WTC11 (cell line): ENCODE results near the gene CTNND2. TPM values are rescaled to one million over a fixed set of nuclear protein-coding genes. Genes with fewer than 3 reads are reported as not detected.

ENCODE experiments used
- ATAC-seq: fragments of 200-7000 bp; cut with Tn5 transposase; 2 replicates; pipeline ENCODE4 v1.10.0; 2021; ENCODE audit warnings: mild to moderate bottlenecking, moderate library complexity
- CTCF ChIA-PET: fragments of 300-600 bp; sonication (Branson Sonifier 250); formaldehyde crosslinking; loops from one replicate; lab custom pipeline; 2021; ENCODE audit warnings: antibody characterized with exemption; lab: Charles Lee
- POLR2A ChIA-PET: fragments of 350-600 bp; sonication (Branson Sonifier 250); formaldehyde crosslinking; loops from one replicate; lab custom pipeline; 2021; ENCODE audit warnings: antibody characterized with exemption; lab: Charles Lee
- DNase-seq: peaks from one replicate; pipeline ENCODE4 v3.0.0; 2021; ENCODE audit warnings: low spot score
- H3K27ac Mint-ChIP-seq: 2 replicates; pipeline ENCODE4 v1.8.0; 2021; ENCODE audit warnings: mixed read lengths
- H3K27me3 Mint-ChIP-seq: 2 replicates; pipeline ENCODE4 v1.8.0; 2021; ENCODE audit warnings: low read depth, mild to moderate bottlenecking, moderate library complexity, mixed read lengths
- H3K36me3 Mint-ChIP-seq: 2 replicates; pipeline ENCODE4 v1.8.0; 2021; ENCODE audit warnings: mixed read lengths
- H3K4me1 Mint-ChIP-seq: 2 replicates; pipeline ENCODE4 v1.8.0; 2022; ENCODE audit warnings: mixed read lengths
- H3K4me3 Mint-ChIP-seq: 2 replicates; pipeline ENCODE4 v1.8.0; 2021; ENCODE audit warnings: mild to moderate bottlenecking, moderate library complexity, mixed read lengths
- H3K9me3 Mint-ChIP-seq: 2 replicates; pipeline ENCODE4 v1.8.0; 2021; ENCODE audit warnings: mixed read lengths
- ATF1 ChIP-seq: sonication (generic); formaldehyde crosslinking; IDR thresholded peaks from 2 replicates; pipeline ENCODE4 v1.8.1; 2023; ENCODE audit warnings: mild to moderate bottlenecking, moderate library complexity, missing genetic modification reagents
- CBFB ChIP-seq: sonication (generic); formaldehyde crosslinking; IDR thresholded peaks from 2 replicates; pipeline ENCODE4 v1.8.1; 2022; ENCODE audit warnings: mild to moderate bottlenecking, low read depth, missing genetic modification reagents
- CREB1 ChIP-seq: sonication (generic); formaldehyde crosslinking; IDR thresholded peaks from 2 replicates; pipeline ENCODE4 v1.8.0; 2023; ENCODE audit warnings: mild to moderate bottlenecking, missing genetic modification reagents
- EMX1 ChIP-seq: fragments of 250-450 bp; sonication (Bioruptor Pico); IDR thresholded peaks from 2 replicates; pipeline ENCODE4 v1.8.0; 2021; ENCODE audit warnings: mild to moderate bottlenecking
- FOXJ3 ChIP-seq: sonication (generic); formaldehyde crosslinking; IDR thresholded peaks from 2 replicates; pipeline ENCODE4 v1.9.0; 2021; ENCODE audit warnings: missing genetic modification reagents, mild to moderate bottlenecking, borderline replicate concordance
- GRHL2 ChIP-seq: fragments of 250-450 bp; sonication (Bioruptor Pico); IDR thresholded peaks from 2 replicates; pipeline ENCODE4 v1.8.0; 2022; ENCODE audit warnings: mild to moderate bottlenecking, moderate library complexity; ENCODE audit not compliant: insufficient replicate concordance, severe bottlenecking
- IRF2 ChIP-seq: sonication (generic); formaldehyde crosslinking; IDR thresholded peaks from 2 replicates; pipeline ENCODE4 v1.8.0; 2022; ENCODE audit warnings: low read depth, missing genetic modification reagents, borderline replicate concordance
- MXD4 ChIP-seq: fragments of 250-450 bp; sonication (Bioruptor Pico); IDR thresholded peaks from 2 replicates; pipeline ENCODE4 v1.8.0; 2021; ENCODE audit warnings: mild to moderate bottlenecking, moderate library complexity, borderline replicate concordance
- MYBL2 ChIP-seq: sonication (generic); formaldehyde crosslinking; IDR thresholded peaks from 2 replicates; pipeline ENCODE4 v1.8.1; 2023; ENCODE audit warnings: mild to moderate bottlenecking, moderate library complexity, missing genetic modification reagents
- NR1H2 ChIP-seq: sonication (generic); formaldehyde crosslinking; IDR thresholded peaks from 2 replicates; pipeline ENCODE4 v1.9.0; 2021; ENCODE audit warnings: mild to moderate bottlenecking, moderate library complexity, missing genetic modification reagents
- OVOL2 ChIP-seq: fragments of 250-450 bp; sonication (Bioruptor Pico); IDR thresholded peaks from 2 replicates; pipeline ENCODE4 v1.9.0; 2021; ENCODE audit warnings: mild to moderate bottlenecking, borderline replicate concordance
- RORB ChIP-seq: fragments of 250-450 bp; sonication (Bioruptor Pico); IDR thresholded peaks from 2 replicates; pipeline ENCODE4 v1.9.0; 2021; ENCODE audit warnings: mild to moderate bottlenecking
- SMAD4 ChIP-seq: sonication (generic); formaldehyde crosslinking; IDR thresholded peaks from 2 replicates; pipeline ENCODE4 v1.8.0; 2022; ENCODE audit warnings: mild to moderate bottlenecking, missing genetic modification reagents
- SP1 ChIP-seq: sonication (generic); formaldehyde crosslinking; conservative IDR thresholded peaks from 2 replicates; pipeline ENCODE4 v1.8.1; 2022; ENCODE audit warnings: missing genetic modification reagents
- ZNF219 ChIP-seq: sonication (generic); formaldehyde crosslinking; IDR thresholded peaks from 2 replicates; pipeline ENCODE4 v1.8.0; 2023; ENCODE audit warnings: missing genetic modification reagents, mild to moderate bottlenecking, borderline replicate concordance
- ZNF317 ChIP-seq: sonication (generic); formaldehyde crosslinking; IDR thresholded peaks from 2 replicates; pipeline ENCODE4 v1.8.1; 2023; ENCODE audit warnings: low read depth, mild to moderate bottlenecking, moderate library complexity, missing genetic modification reagents, borderline replicate concordance
- ZNF396 ChIP-seq: fragments of 250-450 bp; sonication (Bioruptor Pico); IDR thresholded peaks from 2 replicates; pipeline ENCODE4 v1.8.0; 2021; ENCODE audit warnings: mild to moderate bottlenecking, moderate library complexity, borderline replicate concordance
- ZNF423 ChIP-seq: fragments of 250-450 bp; sonication (Bioruptor Pico); IDR thresholded peaks from 2 replicates; pipeline ENCODE4 v2.1.2; 2022; ENCODE audit warnings: mild to moderate bottlenecking, moderate library complexity
- ZNF671 ChIP-seq: fragments of 250-450 bp; sonication (Bioruptor Pico); IDR thresholded peaks from 2 replicates; pipeline ENCODE4 v1.8.0; 2021; ENCODE audit warnings: mild to moderate bottlenecking
- total RNA-seq: library from RNA; stranded (reverse); gene quantifications from 3 replicates; pipeline ENCODE4 v1.2.3, GENCODE V29; 2021
- TF ChIP-seq, protein P1 (sequence below): sonication (generic); formaldehyde crosslinking; IDR thresholded peaks from 2 replicates; pipeline ENCODE4 v1.8.1; 2023; ENCODE audit warnings: mild to moderate bottlenecking, missing genetic modification reagents, moderate library complexity
- TF ChIP-seq, protein P2 (sequence below): fragments of 200-600 bp; IDR thresholded peaks from 2 replicates; pipeline ENCODE4 v1.8.0; 2022; ENCODE audit warnings: antibody characterized with exemption
- TF ChIP-seq, protein P3 (sequence below): sonication (generic); formaldehyde crosslinking; IDR thresholded peaks from 2 replicates; pipeline ENCODE4 v1.8.1; 2022; ENCODE audit warnings: mild to moderate bottlenecking, moderate library complexity, missing genetic modification reagents
- TF ChIP-seq, protein P4 (sequence below): sonication (generic); formaldehyde crosslinking; IDR thresholded peaks from 2 replicates; pipeline ENCODE4 v1.8.1; 2022; ENCODE audit warnings: low read depth, missing genetic modification reagents, borderline replicate concordance
- TF ChIP-seq, protein P5 (sequence below): sonication (generic); formaldehyde crosslinking; IDR thresholded peaks from 2 replicates; pipeline ENCODE4 v1.8.1; 2023; ENCODE audit warnings: mild to moderate bottlenecking, missing genetic modification reagents
- TF ChIP-seq, protein P6 (sequence below): fragments of 250-450 bp; sonication (Bioruptor Pico); IDR thresholded peaks from 2 replicates; pipeline ENCODE4 v2.1.2; 2022; ENCODE audit warnings: mild to moderate bottlenecking, moderate library complexity
- TF ChIP-seq, protein P7 (sequence below): fragments of 250-450 bp; sonication (Bioruptor Pico); IDR thresholded peaks from 2 replicates; pipeline ENCODE4 v1.9.0; 2021; ENCODE audit warnings: mild to moderate bottlenecking
- TF ChIP-seq, protein P8 (sequence below): sonication (generic); formaldehyde crosslinking; IDR thresholded peaks from 2 replicates; pipeline ENCODE4 v1.8.0; 2023; ENCODE audit warnings: missing genetic modification reagents

The CTNND2 gene
- total RNA-seq, 1 experiment from 2014 or later = 11.9 TPM

DNA sequence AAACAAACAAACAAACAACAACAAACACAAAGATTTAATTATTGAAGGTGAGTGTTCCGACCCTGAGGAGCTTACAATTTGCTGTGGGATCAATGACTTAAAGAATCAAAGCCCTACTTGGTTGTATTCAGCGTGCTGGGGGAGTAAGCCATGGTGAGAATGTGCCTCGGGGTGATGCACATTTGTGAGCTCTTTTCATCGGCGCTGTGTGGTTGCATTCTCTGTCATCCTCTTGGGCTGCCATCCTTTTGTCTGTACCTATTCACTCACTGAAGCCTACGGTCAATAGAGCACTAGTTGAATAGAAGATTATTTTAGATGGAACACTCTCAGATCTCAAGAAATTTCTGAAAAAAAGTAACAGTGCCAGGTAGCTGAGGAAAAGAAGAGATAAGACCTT, 203.9 kb downstream of the CTNND2 start (continued):
- TF ChIP-seq, protein P1, sequence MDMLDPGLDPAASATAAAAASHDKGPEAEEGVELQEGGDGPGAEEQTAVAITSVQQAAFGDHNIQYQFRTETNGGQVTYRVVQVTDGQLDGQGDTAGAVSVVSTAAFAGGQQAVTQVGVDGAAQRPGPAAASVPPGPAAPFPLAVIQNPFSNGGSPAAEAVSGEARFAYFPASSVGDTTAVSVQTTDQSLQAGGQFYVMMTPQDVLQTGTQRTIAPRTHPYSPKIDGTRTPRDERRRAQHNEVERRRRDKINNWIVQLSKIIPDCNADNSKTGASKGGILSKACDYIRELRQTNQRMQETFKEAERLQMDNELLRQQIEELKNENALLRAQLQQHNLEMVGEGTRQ (CRISPR knock-in tag) = no peak
- TF ChIP-seq ATF1 (CRISPR knock-in tag) = no peak
- TF ChIP-seq EMX1 (CRISPR knock-in tag) = no peak
- no peak for TF ChIP-seq MYBL2 (CRISPR knock-in tag)
- TF ChIP-seq SMAD4 (CRISPR knock-in tag) = no peak
- TF ChIP-seq, all 79 proteins: peak for 0

DNA sequence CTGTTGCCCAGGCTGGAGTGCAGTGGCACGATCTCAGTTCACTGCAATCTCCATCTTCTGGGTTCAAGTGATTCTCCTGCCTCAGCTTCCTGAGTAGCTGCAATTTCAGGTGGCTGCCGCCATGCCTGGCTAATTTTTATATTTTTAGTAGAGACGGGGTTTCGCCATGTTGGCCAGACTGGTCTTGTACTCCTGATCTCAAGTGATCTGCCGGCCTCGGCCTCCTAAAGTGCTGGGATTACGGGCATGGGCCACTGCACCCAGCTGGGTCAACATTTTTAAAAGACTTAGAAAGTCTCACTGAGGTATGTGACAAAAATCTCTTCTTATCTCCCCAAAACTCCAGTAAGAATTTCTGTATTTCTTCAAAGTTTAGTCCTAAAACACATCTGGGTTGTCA, 211.6 kb downstream of the CTNND2 start:
- POLR2A ChIA-PET = no interaction called here

DNA sequence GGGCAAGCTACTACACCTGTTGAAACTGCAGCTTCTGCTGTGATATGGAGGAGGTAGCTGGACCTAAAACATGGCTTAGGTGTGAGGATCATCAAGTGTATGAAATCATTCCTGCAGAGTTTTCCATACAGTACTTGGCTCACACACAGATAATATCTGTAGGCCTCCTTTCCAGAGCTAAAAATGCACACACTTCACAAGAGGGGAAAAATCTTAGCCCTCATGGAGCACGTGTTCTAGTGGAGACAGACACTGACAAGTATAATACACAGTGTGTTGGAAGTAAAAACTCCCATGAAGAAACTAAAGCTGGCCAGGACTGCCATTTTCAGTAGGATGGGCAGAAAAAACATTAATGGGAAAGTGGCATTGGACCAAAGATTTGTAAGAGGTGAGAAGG, 216.7 kb downstream of the CTNND2 start:
- Mint-ChIP-seq H3K36me3 (no peaks in the 10 kb centered on the region), H3K4me1 (no peaks in the 10 kb centered on the region), H3K27ac (no peak overlapping the region), H3K9me3 (no peaks in the 10 kb centered on the region), H3K27me3 (no peaks in the 10 kb centered on the region), H3K4me3 (no peak overlapping the region)
- ATAC-seq = no peak
- ChIA-PET POLR2A (no interaction called here), CTCF (no interaction called here)
- DNase-seq = no peak
- TF ChIP-seq MXD4 (no peak), ZNF671 (CRISPR knock-in tag) (no peak), NR1H2 (CRISPR knock-in tag) (no peak), OVOL2 (no peak), SP1 (CRISPR knock-in tag) (no peak), RORB (no peak), FOXJ3 (CRISPR knock-in tag) (no peak), ZNF423 (CRISPR knock-in tag) (no peak), ZNF317 (CRISPR knock-in tag) (no peak), GRHL2 (CRISPR knock-in tag) (no peak), CREB1 (CRISPR knock-in tag) (no peak)
- TF ChIP-seq, protein P2, sequence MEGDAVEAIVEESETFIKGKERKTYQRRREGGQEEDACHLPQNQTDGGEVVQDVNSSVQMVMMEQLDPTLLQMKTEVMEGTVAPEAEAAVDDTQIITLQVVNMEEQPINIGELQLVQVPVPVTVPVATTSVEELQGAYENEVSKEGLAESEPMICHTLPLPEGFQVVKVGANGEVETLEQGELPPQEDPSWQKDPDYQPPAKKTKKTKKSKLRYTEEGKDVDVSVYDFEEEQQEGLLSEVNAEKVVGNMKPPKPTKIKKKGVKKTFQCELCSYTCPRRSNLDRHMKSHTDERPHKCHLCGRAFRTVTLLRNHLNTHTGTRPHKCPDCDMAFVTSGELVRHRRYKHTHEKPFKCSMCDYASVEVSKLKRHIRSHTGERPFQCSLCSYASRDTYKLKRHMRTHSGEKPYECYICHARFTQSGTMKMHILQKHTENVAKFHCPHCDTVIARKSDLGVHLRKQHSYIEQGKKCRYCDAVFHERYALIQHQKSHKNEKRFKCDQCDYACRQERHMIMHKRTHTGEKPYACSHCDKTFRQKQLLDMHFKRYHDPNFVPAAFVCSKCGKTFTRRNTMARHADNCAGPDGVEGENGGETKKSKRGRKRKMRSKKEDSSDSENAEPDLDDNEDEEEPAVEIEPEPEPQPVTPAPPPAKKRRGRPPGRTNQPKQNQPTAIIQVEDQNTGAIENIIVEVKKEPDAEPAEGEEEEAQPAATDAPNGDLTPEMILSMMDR = no peak
- TF ChIP-seq, protein P3, sequence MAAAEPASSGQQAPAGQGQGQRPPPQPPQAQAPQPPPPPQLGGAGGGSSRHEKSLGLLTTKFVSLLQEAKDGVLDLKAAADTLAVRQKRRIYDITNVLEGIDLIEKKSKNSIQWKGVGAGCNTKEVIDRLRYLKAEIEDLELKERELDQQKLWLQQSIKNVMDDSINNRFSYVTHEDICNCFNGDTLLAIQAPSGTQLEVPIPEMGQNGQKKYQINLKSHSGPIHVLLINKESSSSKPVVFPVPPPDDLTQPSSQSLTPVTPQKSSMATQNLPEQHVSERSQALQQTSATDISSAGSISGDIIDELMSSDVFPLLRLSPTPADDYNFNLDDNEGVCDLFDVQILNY (CRISPR knock-in tag) = no peak
- TF ChIP-seq, protein P4, sequence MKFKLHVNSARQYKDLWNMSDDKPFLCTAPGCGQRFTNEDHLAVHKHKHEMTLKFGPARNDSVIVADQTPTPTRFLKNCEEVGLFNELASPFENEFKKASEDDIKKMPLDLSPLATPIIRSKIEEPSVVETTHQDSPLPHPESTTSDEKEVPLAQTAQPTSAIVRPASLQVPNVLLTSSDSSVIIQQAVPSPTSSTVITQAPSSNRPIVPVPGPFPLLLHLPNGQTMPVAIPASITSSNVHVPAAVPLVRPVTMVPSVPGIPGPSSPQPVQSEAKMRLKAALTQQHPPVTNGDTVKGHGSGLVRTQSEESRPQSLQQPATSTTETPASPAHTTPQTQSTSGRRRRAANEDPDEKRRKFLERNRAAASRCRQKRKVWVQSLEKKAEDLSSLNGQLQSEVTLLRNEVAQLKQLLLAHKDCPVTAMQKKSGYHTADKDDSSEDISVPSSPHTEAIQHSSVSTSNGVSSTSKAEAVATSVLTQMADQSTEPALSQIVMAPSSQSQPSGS (CRISPR knock-in tag) = no peak
- TF ChIP-seq, protein P5, sequence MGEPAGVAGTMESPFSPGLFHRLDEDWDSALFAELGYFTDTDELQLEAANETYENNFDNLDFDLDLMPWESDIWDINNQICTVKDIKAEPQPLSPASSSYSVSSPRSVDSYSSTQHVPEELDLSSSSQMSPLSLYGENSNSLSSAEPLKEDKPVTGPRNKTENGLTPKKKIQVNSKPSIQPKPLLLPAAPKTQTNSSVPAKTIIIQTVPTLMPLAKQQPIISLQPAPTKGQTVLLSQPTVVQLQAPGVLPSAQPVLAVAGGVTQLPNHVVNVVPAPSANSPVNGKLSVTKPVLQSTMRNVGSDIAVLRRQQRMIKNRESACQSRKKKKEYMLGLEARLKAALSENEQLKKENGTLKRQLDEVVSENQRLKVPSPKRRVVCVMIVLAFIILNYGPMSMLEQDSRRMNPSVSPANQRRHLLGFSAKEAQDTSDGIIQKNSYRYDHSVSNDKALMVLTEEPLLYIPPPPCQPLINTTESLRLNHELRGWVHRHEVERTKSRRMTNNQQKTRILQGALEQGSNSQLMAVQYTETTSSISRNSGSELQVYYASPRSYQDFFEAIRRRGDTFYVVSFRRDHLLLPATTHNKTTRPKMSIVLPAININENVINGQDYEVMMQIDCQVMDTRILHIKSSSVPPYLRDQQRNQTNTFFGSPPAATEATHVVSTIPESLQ (CRISPR knock-in tag) = no peak

More for the DNA sequence above, 211.6 kb downstream of the CTNND2 start:
- Mint-ChIP-seq H3K27me3 (no peaks in the 10 kb centered on the region), H3K4me3 (no peak overlapping the region), H3K27ac (no peak overlapping the region), H3K9me3 (no peaks in the 10 kb centered on the region), H3K4me1 (peaks cover 3% of the 10 kb centered on the region; the same call in 1 of the 2 replicates), H3K36me3 (no peaks in the 10 kb centered on the region)
- ATAC-seq (no peak), DNase-seq (no peak)
- CTCF ChIA-PET = no interaction called here
- TF ChIP-seq ZNF219 (CRISPR knock-in tag) (no peak), IRF2 (CRISPR knock-in tag) (no peak), CBFB (CRISPR knock-in tag) (no peak), ZNF396 (CRISPR knock-in tag) (no peak)
- TF ChIP-seq, protein P6, sequence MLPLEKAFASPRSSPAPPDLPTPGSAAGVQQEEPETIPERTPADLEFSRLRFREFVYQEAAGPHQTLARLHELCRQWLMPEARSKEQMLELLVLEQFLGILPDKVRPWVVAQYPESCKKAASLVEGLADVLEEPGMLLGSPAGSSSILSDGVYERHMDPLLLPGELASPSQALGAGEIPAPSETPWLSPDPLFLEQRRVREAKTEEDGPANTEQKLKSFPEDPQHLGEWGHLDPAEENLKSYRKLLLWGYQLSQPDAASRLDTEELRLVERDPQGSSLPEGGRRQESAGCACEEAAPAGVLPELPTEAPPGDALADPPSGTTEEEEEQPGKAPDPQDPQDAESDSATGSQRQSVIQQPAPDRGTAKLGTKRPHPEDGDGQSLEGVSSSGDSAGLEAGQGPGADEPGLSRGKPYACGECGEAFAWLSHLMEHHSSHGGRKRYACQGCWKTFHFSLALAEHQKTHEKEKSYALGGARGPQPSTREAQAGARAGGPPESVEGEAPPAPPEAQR = no peak
- TF ChIP-seq, protein P7, sequence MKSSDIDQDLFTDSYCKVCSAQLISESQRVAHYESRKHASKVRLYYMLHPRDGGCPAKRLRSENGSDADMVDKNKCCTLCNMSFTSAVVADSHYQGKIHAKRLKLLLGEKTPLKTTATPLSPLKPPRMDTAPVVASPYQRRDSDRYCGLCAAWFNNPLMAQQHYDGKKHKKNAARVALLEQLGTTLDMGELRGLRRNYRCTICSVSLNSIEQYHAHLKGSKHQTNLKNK (CRISPR knock-in tag) = no peak
- TF ChIP-seq, protein P8, sequence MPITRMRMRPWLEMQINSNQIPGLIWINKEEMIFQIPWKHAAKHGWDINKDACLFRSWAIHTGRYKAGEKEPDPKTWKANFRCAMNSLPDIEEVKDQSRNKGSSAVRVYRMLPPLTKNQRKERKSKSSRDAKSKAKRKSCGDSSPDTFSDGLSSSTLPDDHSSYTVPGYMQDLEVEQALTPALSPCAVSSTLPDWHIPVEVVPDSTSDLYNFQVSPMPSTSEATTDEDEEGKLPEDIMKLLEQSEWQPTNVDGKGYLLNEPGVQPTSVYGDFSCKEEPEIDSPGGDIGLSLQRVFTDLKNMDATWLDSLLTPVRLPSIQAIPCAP (CRISPR knock-in tag) = no peak
